ENCODE data around the gene LCP2. TPM values are rescaled to one million over a fixed set of nuclear protein-coding genes. Genes with fewer than 3 reads are reported as not detected.
"Not testable (repeated sequence)": the region's sequence is repeated elsewhere in the genome, so short reads cannot be mapped to it uniquely, and the experiment has no call there.

The LCP2 gene
- total RNA-seq, 1 experiment from 2014 or later: 0.72 TPM

DNA sequence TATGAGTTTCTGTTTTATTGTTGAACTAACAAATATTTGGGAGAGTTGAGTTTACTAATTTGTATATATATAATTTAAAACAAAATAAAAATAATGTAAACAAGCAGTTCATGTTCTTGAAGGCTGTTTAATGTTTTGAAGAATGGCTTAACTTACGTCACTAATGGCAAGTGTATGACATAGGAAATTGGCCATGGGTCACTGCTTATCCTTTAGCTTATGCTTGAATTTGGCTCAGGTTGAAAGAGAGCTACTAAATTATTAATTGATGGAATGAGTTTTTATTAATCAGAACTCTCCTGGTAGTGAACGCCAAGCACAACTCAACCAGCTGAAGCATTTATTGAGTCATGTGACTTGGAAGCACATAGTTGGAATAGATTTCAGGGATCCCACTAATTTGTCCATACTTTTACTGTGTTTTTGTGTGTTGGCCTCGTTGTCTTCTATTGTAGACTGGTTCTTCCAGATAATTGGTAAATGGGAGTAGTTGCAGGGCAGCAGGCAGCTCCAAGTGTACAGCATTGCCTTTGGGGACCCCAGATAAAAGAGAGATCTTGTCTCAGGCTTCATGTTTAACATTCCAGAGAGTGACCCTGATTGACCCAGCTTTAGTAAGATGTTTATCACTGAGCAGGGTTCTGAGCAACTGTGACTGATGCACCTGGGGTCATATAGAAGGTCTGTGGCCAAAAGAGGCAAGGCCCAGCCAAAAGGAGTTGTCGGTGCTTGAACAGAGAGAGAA, 51.3 kb downstream of the LCP2 start (continued):
- no peak for TF ChIP-seq OVOL2 (CRISPR knock-in tag; IDR thresholded peaks at IDR 0.05; ENCODE audit: borderline replicate concordance)
- TF ChIP-seq ATF1 (CRISPR knock-in tag; IDR thresholded peaks at IDR 0.05): no peak
- TF ChIP-seq PRDM15 (CRISPR knock-in tag; IDR thresholded peaks at IDR 0.05): no peak
- TF ChIP-seq RORB (CRISPR knock-in tag; IDR thresholded peaks at IDR 0.05): no peak
- TF ChIP-seq MYBL2 (CRISPR knock-in tag; IDR thresholded peaks at IDR 0.05): no peak
- no peak for TF ChIP-seq ZNF281 (CRISPR knock-in tag; IDR thresholded peaks at IDR 0.05)

GRCh38 chr5:170245436-170245835, 52.1 kb downstream of the LCP2 start:
- H3K27me3 Mint-ChIP-seq (ENCODE audit: low read depth); DNase-seq (ENCODE audit: low spot score); POLR2A ChIA-PET; ATAC-seq: not testable (repeated sequence)
- H3K9me3 Mint-ChIP-seq: peaks cover 10% of the 10 kb centered on the region
- H3K27ac Mint-ChIP-seq: peak overlapping the region; percentile 83; the same call in 1 of the 2 replicates
- peaks cover 46% of the 10 kb centered on the region for H3K4me1 Mint-ChIP-seq
- CTCF ChIA-PET: interaction anchor here (1.0 to 1.6 kb wide), 2 partner anchors 19 to 21 kb away, joined by 4 to 8 read pairs; no protein-coding TSS in a partner anchor
- peak overlapping the region; percentile 77 for H3K4me3 Mint-ChIP-seq
- peaks cover 10% of the 10 kb centered on the region for H3K36me3 Mint-ChIP-seq

DNA sequence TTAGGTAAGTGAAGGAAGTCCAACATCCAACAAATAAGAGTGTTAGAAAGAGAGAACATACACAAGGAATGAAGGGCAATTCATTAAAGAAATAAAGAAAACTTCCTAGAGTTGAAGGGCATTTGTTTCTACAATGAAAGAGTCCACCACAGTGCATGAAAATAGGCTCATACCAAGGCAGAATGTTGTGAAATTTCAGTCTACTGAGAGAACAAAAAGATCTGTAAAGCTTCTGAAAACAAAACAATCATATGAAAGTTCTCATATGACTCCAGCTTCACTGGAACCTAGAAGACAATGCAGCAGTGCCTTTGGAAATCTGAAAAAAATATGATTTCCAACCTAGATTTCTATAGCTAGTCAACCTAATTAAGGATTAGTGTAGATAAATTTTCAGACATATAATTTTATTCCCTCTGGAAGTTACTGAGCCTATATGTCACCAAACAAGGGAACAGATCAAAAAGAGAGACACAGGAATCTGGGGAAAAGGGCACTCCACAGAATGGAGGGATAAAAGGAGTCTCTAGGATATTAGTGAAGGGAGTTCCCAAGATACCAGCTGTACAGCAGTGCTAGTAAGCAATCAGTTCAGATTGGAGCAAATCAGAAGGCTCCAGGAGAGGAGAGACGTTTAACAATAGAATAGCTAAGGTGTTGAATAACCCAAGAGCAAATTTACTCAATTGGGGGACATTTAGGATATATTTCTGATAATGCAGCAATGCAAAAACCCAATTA, 59.0 kb downstream of the LCP2 start:
- Mint-ChIP-seq H3K27me3 (ENCODE audit: low read depth) (no peaks in the 10 kb centered on the region), H3K9me3 (no peaks in the 10 kb centered on the region), H3K4me3 (no peak overlapping the region), H3K27ac (no peak overlapping the region), H3K36me3 (no peaks in the 10 kb centered on the region), H3K4me1 (peaks cover 6% of the 10 kb centered on the region)
- ChIA-PET POLR2A (no interaction called here), CTCF (interaction anchor here (1.0 to 1.9 kb wide), 4 partner anchors 13 to 393 kb away, joined by 3 to 9 read pairs (median 5); no protein-coding TSS in a partner anchor)
- ATAC-seq: no peak
- DNase-seq (ENCODE audit: low spot score): no peak
- TF ChIP-seq NFATC4 (CRISPR knock-in tag; IDR thresholded peaks at IDR 0.05) (no peak), ESRRA (CRISPR knock-in tag; IDR thresholded peaks at IDR 0.05; ENCODE audit: borderline replicate concordance) (no peak), JAZF1 (CRISPR knock-in tag; IDR thresholded peaks at IDR 0.05) (no peak), ZNF532 (CRISPR knock-in tag; IDR thresholded peaks at IDR 0.05; ENCODE audit: borderline replicate concordance) (no peak), ETV6 (CRISPR knock-in tag; IDR thresholded peaks at IDR 0.05) (no peak), NR1H2 (CRISPR knock-in tag; IDR thresholded peaks at IDR 0.05) (no peak), GTF2I (CRISPR knock-in tag; conservative IDR thresholded peaks at IDR 0.05) (no peak), ARID4B (CRISPR knock-in tag; IDR thresholded peaks at IDR 0.05; ENCODE audit: borderline replicate concordance) (no peak)
- TF ChIP-seq, protein P1, sequence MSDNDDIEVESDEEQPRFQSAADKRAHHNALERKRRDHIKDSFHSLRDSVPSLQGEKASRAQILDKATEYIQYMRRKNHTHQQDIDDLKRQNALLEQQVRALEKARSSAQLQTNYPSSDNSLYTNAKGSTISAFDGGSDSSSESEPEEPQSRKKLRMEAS (CRISPR knock-in tag; IDR thresholded peaks at IDR 0.05): no peak

All from WTC11 (cell line).